Limb (tissue), 2 donors: ENCODE data around the gene NFXL1.
A peak's percentile ranks its signal among the peaks of the same experiment; 100 is the strongest.
"Not testable (repeated sequence)": the region's sequence is repeated elsewhere in the genome, so short reads cannot be mapped to it uniquely, and the experiment has no call there.

Experiments
- DNase-seq, 2 donors: peaks; one replicate each; pipeline ENCODE4 v3.0.0-alpha.2; 2016; ENCODE audit errors: extremely low spot score in 2 of 2

Gene NFXL1

DNA sequence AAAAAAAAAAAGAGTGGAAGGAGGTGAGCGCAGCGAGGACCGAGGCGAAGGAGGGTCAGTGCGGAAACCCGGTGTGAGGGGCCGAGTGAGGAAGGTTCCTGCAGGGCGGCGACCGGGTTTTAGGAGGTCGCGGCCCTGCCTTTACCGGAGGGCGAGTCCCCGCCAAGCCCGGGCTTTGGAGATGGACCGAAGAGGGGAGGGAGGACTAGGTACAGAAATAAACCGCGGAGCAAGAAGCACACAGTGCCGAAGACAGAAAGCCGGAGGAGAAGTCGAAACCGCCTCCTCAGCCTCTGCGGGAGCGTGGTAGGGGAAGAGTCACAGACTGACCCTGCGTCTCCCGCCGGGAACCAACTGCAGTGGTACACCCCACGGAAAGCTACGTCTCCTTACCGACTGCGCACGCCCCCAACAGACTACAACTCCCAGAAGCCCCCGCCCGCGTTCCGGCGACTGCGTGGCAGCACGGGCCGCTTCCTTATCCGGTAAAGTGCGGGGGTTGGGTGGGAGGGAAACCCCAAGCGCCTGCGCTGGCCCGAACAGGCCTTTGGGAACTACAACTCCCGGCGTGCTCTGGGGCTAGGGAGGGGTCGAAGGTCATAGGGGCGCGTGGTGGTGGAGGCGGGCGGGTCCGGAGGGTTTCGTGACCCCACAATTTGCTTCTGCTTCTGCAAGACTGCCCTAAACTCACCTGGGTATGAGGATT lies at the start of gene NFXL1:
Gene NFXL1 (minus strand): TSS at position 364 of the 706 bp plus-strand sequence. CDS start 380 bp downstream, outside the sequence.
- peak; percentile 96 to 98 for DNase-seq

GRCh38 chr4:47954677-47955076 lies 40.3 kb upstream of the NFXL1 start:
- no peak for DNase-seq

- DNase-seq, result no peak
These were observed 39.9 kb upstream of the NFXL1 start for GRCh38 chr4:47954245-47954644.

DNA sequence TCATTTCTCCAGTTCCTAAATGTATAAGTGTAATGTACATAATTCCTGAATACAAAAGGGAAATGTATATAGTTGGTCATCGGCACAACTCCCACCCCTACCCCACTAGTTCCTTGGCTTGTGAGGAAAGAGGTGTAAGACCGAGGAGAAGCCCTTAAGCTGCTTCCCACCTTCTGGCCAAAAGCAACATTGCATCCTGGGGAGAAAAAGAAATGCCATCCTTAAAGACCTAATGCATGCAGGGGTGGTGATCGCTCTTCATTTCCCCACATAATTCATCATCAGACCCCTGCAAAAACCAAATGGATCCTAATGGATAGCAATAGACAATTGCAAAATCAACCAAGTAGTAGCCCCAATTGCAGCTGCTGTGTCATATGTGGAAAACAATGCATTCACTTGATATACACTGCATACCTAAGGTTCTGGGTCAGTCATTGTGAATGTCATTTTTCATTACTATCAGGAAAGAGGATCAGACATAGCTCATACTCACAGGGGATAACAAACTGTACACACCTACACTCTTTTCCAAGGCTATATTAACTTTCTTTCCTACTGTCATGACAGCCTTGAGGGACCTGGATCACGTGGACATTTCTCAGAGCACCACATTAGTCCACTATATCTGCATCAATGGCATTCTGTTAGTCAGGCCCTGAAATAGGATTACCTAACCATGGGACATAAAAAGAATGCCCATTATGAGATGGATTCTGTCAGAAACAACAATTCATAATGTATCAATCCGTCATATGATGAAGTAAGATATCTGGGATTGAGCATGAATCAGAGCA lies 31.7 kb upstream of the NFXL1 start:
- no peak for DNase-seq

DNA sequence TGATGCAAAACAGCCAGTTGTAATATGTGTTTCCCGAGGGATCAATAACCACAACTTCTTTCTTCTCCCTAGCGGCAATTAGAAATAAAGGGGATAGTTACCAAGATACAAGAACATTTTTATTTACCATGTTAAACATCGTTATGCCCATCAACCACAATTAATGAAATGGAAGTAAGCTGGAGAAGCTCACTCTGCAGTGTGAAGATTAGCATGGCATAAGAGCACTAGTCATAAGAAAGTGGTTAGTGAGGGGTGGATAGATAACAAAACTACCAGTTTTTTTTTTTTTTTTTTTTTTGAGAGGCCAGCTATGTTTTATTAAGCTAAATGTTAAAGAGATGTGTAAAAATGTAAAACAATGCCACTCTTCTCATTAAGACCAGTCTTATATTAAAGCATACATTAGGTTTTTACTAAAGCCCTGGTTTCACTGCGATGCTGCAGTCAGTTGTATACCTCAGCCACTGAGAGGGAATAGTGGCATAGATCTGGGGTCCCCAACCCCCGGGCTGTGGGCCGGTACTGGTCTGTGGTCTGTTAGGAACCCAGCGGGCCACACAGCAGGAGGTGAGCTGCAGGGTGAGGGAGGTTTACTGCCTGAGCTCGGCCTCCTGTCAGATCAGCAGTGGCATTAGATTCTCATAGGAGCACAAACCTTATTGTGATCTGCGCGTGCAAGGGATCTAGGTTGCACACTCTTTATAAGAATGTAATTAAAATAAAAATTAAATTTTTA lies 27.9 kb upstream of the NFXL1 start:
- no peak for DNase-seq

DNA sequence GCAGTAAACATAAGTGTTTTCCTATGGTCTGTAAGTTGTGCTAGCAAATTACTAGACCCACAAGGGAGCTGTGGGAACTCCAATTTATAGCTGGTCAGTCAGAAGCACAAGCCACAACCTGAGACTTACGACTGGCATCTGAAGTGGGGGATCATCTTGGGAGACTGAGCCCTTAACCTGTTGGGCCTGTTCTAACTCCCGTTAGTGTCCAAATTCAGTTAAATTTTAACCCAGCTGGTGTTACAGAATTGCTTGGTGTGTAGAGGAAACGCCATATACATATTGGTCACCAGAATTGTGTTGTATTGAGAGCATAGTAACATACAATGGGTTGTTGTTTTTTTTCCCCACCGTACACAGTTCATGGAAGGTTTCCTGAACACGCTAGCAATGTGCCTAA lies 25.1 kb upstream of the NFXL1 start:
- no peak for DNase-seq

- no peak for DNase-seq
These were observed 22.0 kb upstream of the NFXL1 start for GRCh38 chr4:47936336-47936735.

GRCh38 chr4:47933840-47934239 lies 19.5 kb upstream of the NFXL1 start:
- peak in 1 of 2 donors; percentile 57 for DNase-seq

GRCh38 chr4:47930971-47931804 lies 16.8 kb upstream of the NFXL1 start:
- DNase-seq, result no peak

- DNase-seq, result no peak
These were observed 15.4 kb upstream of the NFXL1 start for GRCh38 chr4:47929682-47930201.

- peak; percentile 42 to 61 for DNase-seq
These were observed 12.4 kb upstream of the NFXL1 start for GRCh38 chr4:47926667-47927258.

DNA sequence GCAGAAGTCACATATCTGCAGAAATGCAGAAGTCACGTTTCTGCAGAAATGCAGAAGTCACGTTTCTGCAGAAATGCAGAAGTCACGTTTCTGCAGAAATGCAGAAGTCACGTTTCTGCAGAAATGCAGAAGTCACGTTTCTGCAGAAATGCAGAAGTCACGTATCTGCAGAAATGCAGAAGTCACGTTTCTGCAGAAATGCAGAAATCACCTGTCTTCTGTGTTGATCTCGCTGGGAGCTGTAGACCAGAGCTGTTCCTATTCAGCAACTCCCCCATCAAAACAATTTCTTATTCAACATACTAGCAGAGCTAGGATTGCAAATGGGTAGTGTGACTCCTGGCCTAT lies 8.9 kb upstream of the NFXL1 start:
- not testable (repeated sequence) for DNase-seq

- DNase-seq, result not testable (repeated sequence)
These were observed 8.3 kb upstream of the NFXL1 start for GRCh38 chr4:47922436-47923260.

DNA sequence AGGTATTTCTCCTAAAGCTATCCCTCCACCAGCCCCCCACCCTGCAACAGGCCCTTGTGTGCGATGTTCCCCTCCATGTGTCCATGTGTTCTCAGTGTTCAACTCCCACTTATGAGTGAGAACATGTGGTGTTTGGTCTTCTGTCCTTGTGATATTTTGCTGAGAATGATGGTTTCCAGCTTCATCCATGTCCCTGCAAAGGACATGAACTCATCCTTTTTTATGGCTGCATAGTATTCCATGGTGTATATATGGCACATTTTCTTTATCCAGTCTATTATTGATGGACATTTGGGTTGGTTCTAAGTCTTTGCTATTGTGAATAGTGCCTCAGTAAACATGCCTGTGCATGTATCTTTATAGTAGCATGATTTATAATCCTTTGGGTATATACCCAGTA lies 2.8 kb upstream of the NFXL1 start:
- DNase-seq, result not testable (repeated sequence)

GRCh38 chr4:47915378-47915777 lies 995 bp upstream of the NFXL1 start:
- no peak for DNase-seq

DNA sequence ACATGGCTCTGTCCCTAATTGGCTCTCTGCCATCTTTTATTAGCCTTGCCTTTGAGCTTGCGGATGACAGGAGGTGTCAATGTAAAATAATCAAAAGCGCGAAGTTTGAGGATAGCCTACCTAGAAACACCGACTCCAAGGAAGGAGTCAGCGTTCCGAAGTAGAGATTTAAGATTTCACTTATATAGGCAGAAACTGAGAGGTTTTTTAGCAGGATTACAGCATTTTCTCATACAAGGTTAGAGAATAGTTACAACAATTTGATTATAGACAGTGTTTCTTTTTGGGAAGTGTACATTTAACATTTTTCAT lies 499 bp upstream of the NFXL1 start:
- no peak for DNase-seq

DNA sequence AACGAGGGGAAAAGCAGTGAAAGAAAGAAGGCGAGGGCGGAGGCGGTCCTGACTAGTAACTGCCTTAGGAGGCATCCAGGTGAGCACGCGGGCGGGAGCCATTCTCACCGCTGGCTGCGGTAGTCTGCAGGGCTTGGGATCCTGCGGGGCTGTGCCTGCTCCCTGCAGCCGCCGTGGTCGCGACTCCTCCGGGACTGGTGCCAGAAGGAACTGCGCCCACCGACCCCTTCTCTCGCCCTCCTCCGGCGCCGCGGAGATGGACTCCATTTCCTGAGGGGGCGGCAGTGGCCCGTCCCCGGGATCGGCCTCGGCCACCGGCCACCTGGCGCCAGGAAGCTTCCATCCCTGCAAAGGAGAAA lies 543 bp downstream of the NFXL1 start:
- DNase-seq, result peak in 1 of 2 donors; percentile 75

- DNase-seq, result no peak
These were observed 1.1 kb downstream of the NFXL1 start for GRCh38 chr4:47913330-47913729.

GRCh38 chr4:47907089-47907646 lies 7.2 kb downstream of the NFXL1 start:
- no peak for DNase-seq

DNA sequence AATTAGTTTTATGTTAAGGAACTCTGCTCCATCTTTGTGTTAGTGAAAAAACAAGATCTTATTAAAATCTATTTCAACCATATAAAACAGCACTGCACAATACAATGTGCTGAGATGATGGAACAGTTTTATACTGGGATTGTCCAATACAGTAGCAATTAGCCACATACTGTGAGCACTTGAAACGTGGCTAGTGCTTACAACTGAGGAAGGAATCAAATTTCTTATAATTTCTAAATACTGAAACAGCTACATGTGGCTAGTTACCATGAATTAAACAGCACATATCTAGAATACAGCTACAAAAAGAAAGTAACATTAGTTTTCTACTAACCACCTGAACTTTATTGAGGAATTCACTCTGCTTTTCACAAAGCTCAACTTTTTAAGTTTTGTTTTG lies 14.7 kb downstream of the NFXL1 start:
- no peak for DNase-seq
